Measurements from ENCODE around the gene P2RX7. TPM values are rescaled to one million over a fixed set of nuclear protein-coding genes. Genes with fewer than 3 reads are reported as not detected.

The P2RX7 gene
- total and polyA plus RNA-seq, 2 donors (not counting 1 experiment from before 2014, with no cell fraction given) = 1.9 to 17.2 TPM

- TF ChIP-seq CTCF (conservative IDR thresholded peaks at IDR 0.05 in 1 of 2, IDR thresholded peaks at IDR 0.05 in 1 of 2; ENCODE audit: low read depth in 1 of 2, low read length in 2 of 2) (no peak), EZH2 (IDR thresholded peaks at IDR 0.05; ENCODE audit: low read length, missing control alignments) (no peak)
- no peak for DNase-seq (ENCODE audit: low read depth in 2 of 2)
- no peak overlapping the region for H3K27ac ChIP-seq (ENCODE audit: insufficient read depth, low read length)
Observed at GRCh38 chr12:121131941-121132341, 735 bp upstream of the P2RX7 start.

GRCh38 chr12:121133838-121134237 lies 1.2 kb downstream of the P2RX7 start:
- Histone ChIP-seq H2AFZ (ENCODE audit: low read length) (no peak overlapping the region), H3K79me2 (ENCODE audit: control insufficient read depth, insufficient read depth, low read length) (no peaks in the 10 kb centered on the region), H4K20me1 (ENCODE audit: control insufficient read depth, extremely low read depth, insufficient read depth, low read length) (no peaks in the 10 kb centered on the region), H3K36me3 (ENCODE audit: control insufficient read depth, insufficient read depth, low read length) (no peaks in the 10 kb centered on the region), H3K9ac (ENCODE audit: insufficient read depth, low read length) (no peak overlapping the region), H3K4me2 (ENCODE audit: extremely low read depth, insufficient read depth, low read length) (no peak overlapping the region), H3K27me3 (ENCODE audit: control insufficient read depth, insufficient read depth, low read length) (no peaks in the 10 kb centered on the region), H3K27ac (ENCODE audit: insufficient read depth, low read length) (no peak overlapping the region), H3K4me3 (replicated peaks in 1 of 4; ENCODE audit: control extremely low read depth in 1 of 4, insufficient read depth in 1 of 4, low read depth in 3 of 4, low read length in 4 of 4) (peak overlapping the region in 1 of 4 experiments; percentile 66), H3K9me3 (ENCODE audit: control insufficient read depth, insufficient read depth, low read depth, low read length) (no peaks in the 10 kb centered on the region), H3K4me1 (ENCODE audit: control insufficient read depth, extremely low read depth, insufficient read depth, low read length) (peaks cover 3% of the 10 kb centered on the region)
- no peak for DNase-seq (ENCODE audit: low read depth in 2 of 2)
- TF ChIP-seq EZH2 (IDR thresholded peaks at IDR 0.05; ENCODE audit: low read length, missing control alignments) = no peak

More at GRCh38 chr12:121131941-121132341, 735 bp upstream of the P2RX7 start:
- Histone ChIP-seq H3K4me2 (ENCODE audit: extremely low read depth, insufficient read depth, low read length) (no peak overlapping the region), H3K4me3 (replicated peaks in 1 of 4; ENCODE audit: control extremely low read depth in 1 of 4, insufficient read depth in 1 of 4, low read depth in 3 of 4, low read length in 4 of 4) (no peak overlapping the region), H3K9me3 (ENCODE audit: control insufficient read depth, insufficient read depth, low read depth, low read length) (no peaks in the 10 kb centered on the region), H3K36me3 (ENCODE audit: control insufficient read depth, insufficient read depth, low read length) (no peaks in the 10 kb centered on the region), H3K9ac (ENCODE audit: insufficient read depth, low read length) (no peak overlapping the region), H4K20me1 (ENCODE audit: control insufficient read depth, extremely low read depth, insufficient read depth, low read length) (no peaks in the 10 kb centered on the region), H3K4me1 (ENCODE audit: control insufficient read depth, extremely low read depth, insufficient read depth, low read length) (peaks cover 3% of the 10 kb centered on the region), H3K27me3 (ENCODE audit: control insufficient read depth, insufficient read depth, low read length) (no peaks in the 10 kb centered on the region), H2AFZ (ENCODE audit: low read length) (no peak overlapping the region), H3K79me2 (ENCODE audit: control insufficient read depth, insufficient read depth, low read length) (no peaks in the 10 kb centered on the region)

- Histone ChIP-seq H2AFZ (ENCODE audit: low read length) (no peak overlapping the region), H3K27me3 (ENCODE audit: control insufficient read depth, insufficient read depth, low read length) (no peaks in the 10 kb centered on the region)
Observed at GRCh38 chr12:121135320-121135719, 2.6 kb downstream of the P2RX7 start.

More at GRCh38 chr12:121135320-121135719, 2.6 kb downstream of the P2RX7 start:
- Histone ChIP-seq H4K20me1 (ENCODE audit: control insufficient read depth, extremely low read depth, insufficient read depth, low read length) (no peaks in the 10 kb centered on the region), H3K36me3 (ENCODE audit: control insufficient read depth, insufficient read depth, low read length) (no peaks in the 10 kb centered on the region), H3K4me1 (ENCODE audit: control insufficient read depth, extremely low read depth, insufficient read depth, low read length) (peaks cover 3% of the 10 kb centered on the region), H3K4me3 (replicated peaks in 1 of 4; ENCODE audit: control extremely low read depth in 1 of 4, insufficient read depth in 1 of 4, low read depth in 3 of 4, low read length in 4 of 4) (no peak overlapping the region), H3K9me3 (ENCODE audit: control insufficient read depth, insufficient read depth, low read depth, low read length) (no peaks in the 10 kb centered on the region), H3K4me2 (ENCODE audit: extremely low read depth, insufficient read depth, low read length) (no peak overlapping the region), H3K27ac (ENCODE audit: insufficient read depth, low read length) (no peak overlapping the region), H3K9ac (ENCODE audit: insufficient read depth, low read length) (no peak overlapping the region), H3K79me2 (ENCODE audit: control insufficient read depth, insufficient read depth, low read length) (no peaks in the 10 kb centered on the region)
- TF ChIP-seq EZH2 (IDR thresholded peaks at IDR 0.05; ENCODE audit: low read length, missing control alignments) (no peak), CTCF (conservative IDR thresholded peaks at IDR 0.05 in 1 of 2, IDR thresholded peaks at IDR 0.05 in 1 of 2; ENCODE audit: low read depth in 1 of 2, low read length in 2 of 2) (no peak)
- no peak for DNase-seq (ENCODE audit: low read depth in 2 of 2)
